ENCODE results near the gene FUT7.
A peak's percentile ranks its signal among the peaks of the same experiment; 100 is the strongest.

The FUT7 gene

DNA sequence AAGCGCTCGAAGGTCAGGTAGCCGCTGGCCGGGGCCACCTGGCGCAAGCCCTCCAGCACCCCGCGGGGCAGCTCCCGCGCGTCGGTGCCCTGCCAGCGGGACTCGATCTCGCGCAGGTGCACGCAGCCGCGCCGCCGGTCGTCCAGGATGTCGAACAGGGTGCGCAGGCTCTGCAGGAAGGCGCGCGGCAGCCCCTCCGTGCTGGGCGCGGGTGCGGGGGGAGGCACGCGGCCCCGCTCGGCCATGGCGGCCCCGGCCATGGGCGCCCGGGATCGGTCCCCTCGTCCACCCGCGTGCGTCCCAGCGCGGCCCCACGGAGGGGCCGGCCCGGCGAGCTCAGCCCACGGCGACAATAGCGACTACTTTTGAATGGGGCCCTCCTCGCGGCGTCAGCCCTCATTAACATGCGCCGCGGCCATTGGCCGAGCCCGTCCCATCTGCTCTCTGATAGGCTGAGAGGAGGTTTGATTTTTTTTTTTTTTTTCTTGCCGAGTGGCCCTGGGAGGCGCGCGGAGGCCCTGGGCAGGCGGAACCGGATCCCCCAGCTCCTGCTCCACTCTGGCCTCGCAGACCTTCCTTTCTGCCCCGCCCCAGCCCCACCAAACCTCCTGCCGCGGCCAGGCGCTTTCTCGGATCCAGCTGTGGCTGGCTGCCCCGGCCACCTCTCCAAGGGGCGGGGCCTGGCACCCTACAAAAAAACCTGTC, 38.5 kb upstream of the FUT7 start, which contains the start of gene SAPCD2:
TSS of gene SAPCD2 (minus strand) at position 357 of the 705 bp plus-strand sequence. CDS start at position 260, 97 bp downstream.
- TF ChIP-seq, protein P1, sequence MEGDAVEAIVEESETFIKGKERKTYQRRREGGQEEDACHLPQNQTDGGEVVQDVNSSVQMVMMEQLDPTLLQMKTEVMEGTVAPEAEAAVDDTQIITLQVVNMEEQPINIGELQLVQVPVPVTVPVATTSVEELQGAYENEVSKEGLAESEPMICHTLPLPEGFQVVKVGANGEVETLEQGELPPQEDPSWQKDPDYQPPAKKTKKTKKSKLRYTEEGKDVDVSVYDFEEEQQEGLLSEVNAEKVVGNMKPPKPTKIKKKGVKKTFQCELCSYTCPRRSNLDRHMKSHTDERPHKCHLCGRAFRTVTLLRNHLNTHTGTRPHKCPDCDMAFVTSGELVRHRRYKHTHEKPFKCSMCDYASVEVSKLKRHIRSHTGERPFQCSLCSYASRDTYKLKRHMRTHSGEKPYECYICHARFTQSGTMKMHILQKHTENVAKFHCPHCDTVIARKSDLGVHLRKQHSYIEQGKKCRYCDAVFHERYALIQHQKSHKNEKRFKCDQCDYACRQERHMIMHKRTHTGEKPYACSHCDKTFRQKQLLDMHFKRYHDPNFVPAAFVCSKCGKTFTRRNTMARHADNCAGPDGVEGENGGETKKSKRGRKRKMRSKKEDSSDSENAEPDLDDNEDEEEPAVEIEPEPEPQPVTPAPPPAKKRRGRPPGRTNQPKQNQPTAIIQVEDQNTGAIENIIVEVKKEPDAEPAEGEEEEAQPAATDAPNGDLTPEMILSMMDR (IDR thresholded peaks at IDR 0.05; ENCODE audit: borderline replicate concordance, insufficient read depth, low read depth, low read length) = no peak
- H3K4me3 ChIP-seq (ENCODE audit: low read depth, low read length) = peak within 1 kb of the TSS; percentile 67

DNA sequence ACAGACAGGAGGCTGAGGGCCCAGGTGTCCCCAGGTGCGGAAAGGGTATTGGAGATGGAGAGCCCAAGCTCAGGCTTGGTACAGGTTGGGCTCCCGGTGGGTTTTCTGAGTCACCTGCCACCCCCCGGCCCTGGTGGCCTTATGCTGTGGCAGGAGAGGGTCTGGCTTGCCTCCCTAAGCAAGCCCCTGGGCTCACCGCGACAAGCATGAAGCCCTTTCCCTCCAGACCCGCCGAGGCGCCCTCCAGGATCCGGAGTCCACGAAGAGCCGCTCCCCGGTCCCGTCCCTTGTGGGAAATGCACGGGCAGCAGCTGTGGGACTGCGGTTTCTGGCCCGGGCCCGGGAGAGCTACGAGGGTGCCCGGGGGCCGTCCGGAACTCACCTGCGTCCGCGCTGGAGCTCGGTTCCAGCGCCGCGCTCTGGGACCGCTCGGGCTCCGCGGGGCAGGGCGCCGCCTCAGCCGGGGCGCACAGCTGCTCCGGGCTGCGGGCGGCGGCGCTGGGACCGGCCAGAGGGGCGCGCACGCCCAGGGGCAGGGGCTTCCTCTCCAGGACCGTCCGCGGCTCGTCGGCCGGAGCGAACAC, 37.7 kb upstream of the FUT7 start:
- TF ChIP-seq, protein P1 (IDR thresholded peaks at IDR 0.05; ENCODE audit: borderline replicate concordance, insufficient read depth, low read depth, low read length) = no peak
- H3K4me3 ChIP-seq (ENCODE audit: low read depth, low read length) = peak overlapping the region; percentile 67

DNA sequence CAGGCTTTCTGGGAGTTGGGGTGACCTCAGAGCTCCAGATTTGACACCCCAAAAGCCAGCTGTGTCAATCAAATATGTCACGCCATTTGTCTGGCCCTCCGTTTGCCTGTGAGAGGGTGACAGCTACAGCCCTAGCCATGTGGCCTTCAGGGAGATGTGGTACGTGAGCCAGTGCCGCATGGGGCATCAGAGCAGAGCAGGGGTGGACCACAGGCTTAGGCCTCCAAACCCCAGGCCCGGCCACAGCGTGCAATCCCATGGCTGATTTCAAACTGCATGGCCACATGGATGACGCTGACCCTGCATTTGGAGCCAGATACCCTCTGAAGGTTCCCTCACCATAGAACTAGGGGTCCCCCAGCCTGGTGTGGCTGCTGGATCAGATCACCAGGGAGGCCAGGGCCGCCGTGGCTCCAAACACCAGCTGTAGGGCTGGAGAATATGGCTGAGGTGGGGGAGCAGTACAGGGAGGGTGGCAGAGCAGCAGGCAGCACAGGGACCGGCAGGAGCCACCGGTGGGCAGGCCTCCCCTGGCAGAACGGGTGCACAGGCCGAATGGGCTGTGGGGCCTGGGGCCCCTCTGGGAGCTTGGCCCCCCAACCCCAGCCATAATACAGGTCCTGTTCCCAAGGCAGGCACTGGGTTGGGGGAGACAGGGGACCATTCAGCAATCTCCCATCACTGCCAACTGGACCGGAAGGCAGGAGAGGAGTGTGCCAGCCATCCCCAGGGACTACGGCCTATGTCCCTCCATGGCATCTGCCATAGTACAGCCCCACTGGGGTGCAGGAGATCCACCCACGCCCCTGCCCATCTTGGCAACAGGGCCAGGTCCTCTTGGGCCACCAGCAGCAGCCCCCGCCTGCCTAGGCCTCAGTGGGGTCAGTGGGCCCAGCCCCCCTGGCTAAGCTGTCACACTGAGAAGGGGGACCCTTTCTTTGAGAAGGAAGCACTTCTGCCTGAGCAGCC, 36.9 kb upstream of the FUT7 start:
- H3K4me3 ChIP-seq (ENCODE audit: low read depth, low read length) = peak overlapping the region; percentile 67
- TF ChIP-seq, protein P1 (IDR thresholded peaks at IDR 0.05; ENCODE audit: borderline replicate concordance, insufficient read depth, low read depth, low read length) = no peak

DNA sequence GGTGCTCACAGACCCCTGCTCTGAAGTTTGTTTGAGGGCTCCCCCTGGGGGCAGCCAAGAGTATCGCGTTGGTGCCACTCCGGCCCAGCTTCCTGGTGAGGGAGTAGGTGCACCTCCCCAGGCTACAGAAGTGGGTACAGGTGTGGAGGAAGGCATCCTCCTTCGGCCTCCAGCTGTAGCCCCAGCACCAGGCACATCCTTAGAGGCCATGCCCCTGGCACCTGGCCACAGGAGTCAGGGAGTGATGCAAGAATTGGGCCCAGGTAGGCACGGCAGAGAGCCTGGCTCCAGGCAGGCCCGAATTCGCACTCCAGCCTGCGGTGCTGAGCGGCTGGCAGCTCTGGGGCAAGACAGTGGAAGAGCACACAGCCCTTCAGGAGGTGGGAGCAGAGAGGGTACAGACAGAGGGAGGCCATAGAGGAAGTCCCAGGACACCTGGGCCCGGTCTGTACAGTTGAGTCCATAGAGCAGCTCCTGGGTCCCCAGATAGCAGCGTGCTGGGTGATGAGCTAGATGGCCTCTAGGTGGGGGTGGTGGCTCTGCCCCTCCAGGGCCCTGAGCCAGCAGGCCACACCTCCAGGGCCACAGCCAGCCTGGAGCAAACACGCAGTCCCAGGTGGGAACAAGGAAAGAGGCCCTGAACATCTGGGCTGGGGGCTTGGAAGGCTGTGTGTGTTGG, 36.1 kb upstream of the FUT7 start:
- no peak overlapping the region for H3K4me3 ChIP-seq (ENCODE audit: low read depth, low read length)
- TF ChIP-seq, protein P1 (IDR thresholded peaks at IDR 0.05; ENCODE audit: borderline replicate concordance, insufficient read depth, low read depth, low read length) = peak; percentile 88

DNA sequence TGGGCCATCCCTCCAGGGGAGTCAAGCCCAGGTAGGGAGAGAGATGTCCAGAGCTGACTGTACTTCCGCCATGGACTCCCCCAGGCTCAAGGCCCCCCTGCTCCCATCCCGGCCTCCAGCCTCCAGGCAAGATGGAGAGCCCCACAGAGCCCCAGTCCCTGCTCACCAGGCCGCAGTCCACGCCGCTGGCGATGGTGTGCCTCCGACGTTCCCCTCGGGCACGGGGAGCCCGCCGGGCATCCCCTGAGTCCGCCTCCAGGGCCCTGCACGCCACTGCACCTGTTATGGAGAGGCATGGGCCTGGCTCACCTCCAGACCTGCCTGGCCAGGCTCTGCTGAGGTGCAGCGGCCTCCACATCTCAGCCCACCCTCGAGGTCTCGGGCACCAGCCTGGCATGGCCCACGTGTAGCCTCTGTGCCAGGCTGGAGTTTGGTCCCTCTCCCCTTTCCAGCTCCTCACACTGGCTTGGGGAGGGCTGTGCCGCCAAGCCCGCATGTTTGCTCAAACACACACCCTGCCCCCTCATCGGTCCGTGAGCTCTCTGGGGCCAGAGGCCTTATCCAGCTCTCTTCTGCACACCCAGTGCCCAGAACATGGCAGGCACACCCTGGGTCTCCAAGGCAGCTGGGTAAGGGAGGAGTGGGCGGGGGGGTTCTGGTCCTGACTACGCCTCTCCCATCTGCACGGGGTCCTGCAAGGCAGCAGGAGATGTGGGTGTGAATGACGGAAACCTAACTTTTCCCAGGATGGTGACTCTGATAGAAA, 34.4 kb upstream of the FUT7 start:
- TF ChIP-seq, protein P1 (IDR thresholded peaks at IDR 0.05; ENCODE audit: borderline replicate concordance, insufficient read depth, low read depth, low read length) = no peak
- H3K4me3 ChIP-seq (ENCODE audit: low read depth, low read length) = no peak overlapping the region

DNA sequence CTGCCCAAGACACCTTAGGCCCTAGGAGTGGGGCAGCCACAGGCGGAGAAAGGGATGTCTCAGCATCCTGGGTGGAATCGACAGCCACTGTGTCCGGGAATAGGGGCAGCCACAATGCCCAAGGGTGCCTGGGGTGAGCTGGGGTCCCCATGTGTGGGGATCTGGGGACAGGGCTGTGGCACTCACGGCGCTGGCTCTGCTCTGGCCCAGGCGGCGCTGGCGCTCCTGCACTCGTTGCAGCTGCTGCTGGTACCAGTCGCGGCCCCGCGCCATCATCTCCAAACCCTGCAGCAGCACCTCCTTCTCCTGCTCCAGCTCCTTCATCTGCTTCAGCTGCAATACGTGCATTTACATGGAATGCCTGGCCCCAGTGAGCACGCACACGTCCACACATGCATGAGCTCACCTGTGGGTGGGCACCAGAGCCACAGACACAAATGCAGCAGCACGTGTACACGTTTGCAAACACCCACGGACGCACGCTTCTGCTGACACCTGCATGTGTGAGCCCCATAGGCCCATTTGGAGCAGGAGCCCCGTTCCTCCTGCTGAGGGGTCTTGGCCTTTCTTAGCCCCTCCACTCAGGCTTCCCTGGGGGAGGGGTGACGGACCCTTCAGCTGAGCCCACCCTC, 33.6 kb upstream of the FUT7 start:
- no peak overlapping the region for H3K4me3 ChIP-seq (ENCODE audit: low read depth, low read length)
- TF ChIP-seq, protein P1 (IDR thresholded peaks at IDR 0.05; ENCODE audit: borderline replicate concordance, insufficient read depth, low read depth, low read length) = no peak
